Tibial nerve (tissue), 4 donors: ENCODE results near the gene EYS. TPM values are rescaled to one million over a fixed set of nuclear protein-coding genes. Genes with fewer than 3 reads are reported as not detected.

Source experiments
- DNase-seq, 2 donors: peaks; one replicate each; pipeline ENCODE4 v3.0.0-alpha.2; 2019; ENCODE audit warnings: low spot score in 2 of 2
- H3K27ac ChIP-seq, 4 donors: fragments of 200-600 bp; sonication (generic) in 3 of 4; one replicate each; pipeline ENCODE4 v1.5.1; 2017 to 2019; ENCODE audit warnings: mild to moderate bottlenecking in 1 of 4
- H3K27me3 ChIP-seq, 2 donors: fragments of 200-600 bp; sonication (generic) in 1 of 2; one replicate each; pipeline versions ENCODE4 v1.5.1 to v1.6.0; 2017 to 2019
- H3K36me3 ChIP-seq, 3 donors: fragments of 200-600 bp; sonication (generic); one replicate each; pipeline ENCODE4 v1.5.1; 2018 to 2019
- H3K4me1 ChIP-seq, 4 donors: fragments of 200-600 bp; sonication (generic) in 3 of 4; one replicate each; pipeline ENCODE4 v1.5.1; 2017 to 2019
- H3K4me3 ChIP-seq, 4 donors: fragments of 200-600 bp; sonication (generic) in 3 of 4; one replicate each; pipeline ENCODE4 v1.5.1; 2017 to 2019; ENCODE audit warnings: mild to moderate bottlenecking in 1 of 4, moderate library complexity in 1 of 4
- H3K9me3 ChIP-seq, 4 donors: fragments of 200-600 bp; sonication (generic) in 3 of 4; one replicate each; pipeline ENCODE4 v1.5.1; 2017 to 2019
- EP300 ChIP-seq, 2 donors: sonication (generic); formaldehyde crosslinking; IDR thresholded peaks; one replicate each; pipeline ENCODE4 v1.6.1; 2017; ENCODE audit warnings: antibody characterized with exemption in 2 of 2, mild to moderate bottlenecking in 1 of 2
- POLR2A ChIP-seq, 2 donors: fragments of 450-650 bp; IDR thresholded peaks; one replicate each; pipeline ENCODE4 v1.6.1; 2017; ENCODE audit warnings: antibody characterized with exemption in 2 of 2, mild to moderate bottlenecking in 2 of 2, moderate library complexity in 2 of 2
- WGBS, 2 donors: methylation state at CpG; one replicate each; pipeline ENCODE4 v1.1.5; 2018; 5-methylcytosine and 5-hydroxymethylcytosine counted together
- total RNA-seq, 4 donors: library from RNA; depleted of rRNA; stranded (reverse); fragments of >200 nt; gene quantifications; one replicate each; pipeline ENCODE4 v1.1.0, GENCODE V29; 2016
- TF ChIP-seq, protein P1 (sequence below), 5 experiments: fragments of 200-600 bp in 3 of 5; fragments of 450-650 bp in 2 of 5; sonication (generic) in 3 of 5; IDR thresholded peaks; one replicate each; pipeline ENCODE4 v1.5.1; 2016 to 2019; ENCODE audit warnings: antibody characterized with exemption in 5 of 5, mild to moderate bottlenecking in 3 of 5, moderate library complexity in 2 of 5

The EYS gene
- total RNA-seq, result 1 to 10 TPM in 1 of 4 donors, under 1 TPM in 2, not detected in 1; under 0.01 to 4.5 (median 0.39) TPM

- Histone ChIP-seq H3K27ac (no peak within 1 kb of the TSS), H3K36me3 (no peaks in the 10 kb centered on the region), H3K9me3 (no peaks in the 10 kb centered on the region), H3K4me3 (no peak within 1 kb of the TSS), H3K4me1 (no peaks in the 10 kb centered on the region), H3K27me3 (no peaks in the 10 kb centered on the region)
- DNase-seq, result no peak
- WGBS, 2 donors, result 76 to 78% methylated on average over 4 of the region's 4 CpGs
- TF ChIP-seq EP300 (IDR thresholded peaks at IDR 0.05) (no peak), POLR2A (IDR thresholded peaks at IDR 0.05) (no peak)
- TF ChIP-seq, protein P1, sequence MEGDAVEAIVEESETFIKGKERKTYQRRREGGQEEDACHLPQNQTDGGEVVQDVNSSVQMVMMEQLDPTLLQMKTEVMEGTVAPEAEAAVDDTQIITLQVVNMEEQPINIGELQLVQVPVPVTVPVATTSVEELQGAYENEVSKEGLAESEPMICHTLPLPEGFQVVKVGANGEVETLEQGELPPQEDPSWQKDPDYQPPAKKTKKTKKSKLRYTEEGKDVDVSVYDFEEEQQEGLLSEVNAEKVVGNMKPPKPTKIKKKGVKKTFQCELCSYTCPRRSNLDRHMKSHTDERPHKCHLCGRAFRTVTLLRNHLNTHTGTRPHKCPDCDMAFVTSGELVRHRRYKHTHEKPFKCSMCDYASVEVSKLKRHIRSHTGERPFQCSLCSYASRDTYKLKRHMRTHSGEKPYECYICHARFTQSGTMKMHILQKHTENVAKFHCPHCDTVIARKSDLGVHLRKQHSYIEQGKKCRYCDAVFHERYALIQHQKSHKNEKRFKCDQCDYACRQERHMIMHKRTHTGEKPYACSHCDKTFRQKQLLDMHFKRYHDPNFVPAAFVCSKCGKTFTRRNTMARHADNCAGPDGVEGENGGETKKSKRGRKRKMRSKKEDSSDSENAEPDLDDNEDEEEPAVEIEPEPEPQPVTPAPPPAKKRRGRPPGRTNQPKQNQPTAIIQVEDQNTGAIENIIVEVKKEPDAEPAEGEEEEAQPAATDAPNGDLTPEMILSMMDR (IDR thresholded peaks at IDR 0.05), result no peak
Measured at GRCh38 chr6:65707126-65707826, at the start of gene EYS. Gene EYS, minus strand, starts transcription at chr6:65707226. Its CDS starts 211,816 bp downstream, at chr6:65495410.

DNA sequence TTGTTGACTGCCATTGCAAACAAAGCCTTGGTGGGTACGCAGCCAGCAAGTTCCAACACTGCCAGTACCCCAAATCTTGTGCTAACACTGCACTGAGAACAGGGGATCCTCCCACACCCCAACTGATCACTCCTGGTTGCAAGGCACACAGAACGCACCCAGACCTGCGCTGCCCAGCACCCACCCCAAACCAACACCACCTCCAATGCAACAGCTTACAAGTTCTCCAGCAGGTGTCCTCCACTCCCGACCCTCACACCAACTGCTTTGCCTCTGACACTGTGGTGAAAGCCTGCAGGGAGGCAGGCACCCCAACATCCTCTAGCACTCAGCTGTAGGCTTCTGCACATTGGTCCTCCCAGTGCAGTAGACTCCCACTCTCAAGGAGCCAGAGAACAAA lies 39.3 kb upstream of the EYS start:
- WGBS, 2 donors, result 83 to 89% methylated on average over 4 of the region's 4 CpGs
- TF ChIP-seq, protein P1 (IDR thresholded peaks at IDR 0.05), result no peak
- TF ChIP-seq POLR2A (IDR thresholded peaks at IDR 0.05) (no peak), EP300 (IDR thresholded peaks at IDR 0.05) (no peak)
- DNase-seq, result no peak

GRCh38 chr6:65745614-65746013 lies 38.6 kb upstream of the EYS start:
- H3K9me3 ChIP-seq, result no peaks in the 10 kb centered on the region
- TF ChIP-seq POLR2A (IDR thresholded peaks at IDR 0.05) (no peak), EP300 (IDR thresholded peaks at IDR 0.05) (no peak)
- TF ChIP-seq, protein P1 (IDR thresholded peaks at IDR 0.05), result no peak
- no peak for DNase-seq
- 92 to 100% methylated on average over 2 of the region's 2 CpGs for WGBS, 2 donors
- H3K4me3 ChIP-seq, result no peak overlapping the region
- H3K27me3 ChIP-seq, result no peaks in the 10 kb centered on the region
- H3K36me3 ChIP-seq, result no peaks in the 10 kb centered on the region
- H3K4me1 ChIP-seq, result no peaks in the 10 kb centered on the region
- H3K27ac ChIP-seq, result no peak overlapping the region

More for the DNA sequence above, 39.3 kb upstream of the EYS start:
- H3K27ac ChIP-seq, result no peak overlapping the region
- H3K4me3 ChIP-seq, result no peak overlapping the region
- H3K36me3 ChIP-seq, result no peaks in the 10 kb centered on the region
- no peaks in the 10 kb centered on the region for H3K4me1 ChIP-seq
- H3K27me3 ChIP-seq, result no peaks in the 10 kb centered on the region
- peaks cover 0 to 3% (median 0%) of the 10 kb centered on the region in 4 donors for H3K9me3 ChIP-seq

DNA sequence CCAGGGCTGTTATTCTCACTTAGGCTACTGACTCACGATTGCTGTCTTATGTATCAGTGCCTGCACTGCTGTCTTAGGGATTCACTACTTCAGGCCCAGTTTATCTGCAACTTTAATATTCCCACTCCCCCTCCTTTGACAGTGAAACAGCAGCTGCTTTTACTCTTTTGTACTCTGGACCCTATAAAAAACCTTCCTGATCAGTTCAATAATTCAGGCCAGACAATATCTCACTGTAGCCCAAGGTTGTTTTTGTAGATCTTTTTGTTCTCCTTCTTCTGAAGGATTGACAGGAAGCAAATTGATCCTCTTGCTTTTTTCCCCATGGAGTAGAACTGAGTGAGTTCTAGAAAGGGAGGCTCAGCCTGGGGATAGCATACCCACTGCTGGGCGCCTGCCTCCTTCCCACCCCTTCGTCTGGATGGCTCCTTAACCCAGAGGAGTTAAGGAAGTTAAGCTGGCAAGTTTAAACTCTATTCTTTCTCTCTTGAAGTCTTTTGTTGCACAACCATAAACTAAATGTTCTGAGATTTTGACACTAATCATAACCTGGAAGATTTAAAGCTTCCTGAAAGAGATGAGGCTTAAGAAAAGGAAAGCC lies 22.0 kb upstream of the EYS start:
- H3K27me3 ChIP-seq, result no peaks in the 10 kb centered on the region
- H3K36me3 ChIP-seq, result no peaks in the 10 kb centered on the region
- no peaks in the 10 kb centered on the region for H3K4me1 ChIP-seq
- no peak overlapping the region for H3K27ac ChIP-seq
- WGBS, 2 donors, result 43 to 65% methylated on average over 3 of the region's 3 CpGs
- H3K9me3 ChIP-seq, result no peaks in the 10 kb centered on the region
- no peak overlapping the region for H3K4me3 ChIP-seq
- TF ChIP-seq POLR2A (IDR thresholded peaks at IDR 0.05) (no peak), EP300 (IDR thresholded peaks at IDR 0.05) (no peak)
- TF ChIP-seq, protein P1 (IDR thresholded peaks at IDR 0.05), result no peak
- DNase-seq, result no peak

DNA sequence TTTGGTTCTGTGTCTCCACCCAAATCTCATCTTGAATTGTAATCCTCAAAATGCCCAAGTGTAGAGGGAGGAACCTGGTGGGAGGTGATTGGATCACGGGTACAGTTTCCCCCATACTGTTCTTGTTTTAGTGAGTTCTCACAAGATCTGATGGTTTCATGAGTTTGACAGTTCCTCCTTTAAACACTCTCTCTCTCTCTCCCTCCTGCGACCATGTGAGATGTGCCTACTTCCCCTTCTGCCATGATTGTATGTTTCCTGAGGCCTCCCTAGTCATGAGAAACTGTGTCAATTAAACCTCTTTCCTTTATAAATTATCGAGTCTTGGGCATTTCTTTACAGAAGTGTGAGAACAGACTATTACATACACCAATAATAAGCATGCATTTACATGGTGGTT lies 12.1 kb upstream of the EYS start:
- no peak for DNase-seq
- TF ChIP-seq, protein P1 (IDR thresholded peaks at IDR 0.05), result no peak
- no peak for TF ChIP-seq EP300 (IDR thresholded peaks at IDR 0.05)
- TF ChIP-seq POLR2A (IDR thresholded peaks at IDR 0.05), result no peak
- no peaks in the 10 kb centered on the region for H3K27me3 ChIP-seq
- no peaks in the 10 kb centered on the region for H3K4me1 ChIP-seq
- no peaks in the 10 kb centered on the region for H3K36me3 ChIP-seq
- H3K27ac ChIP-seq, result no peak overlapping the region
- H3K9me3 ChIP-seq, result no peaks in the 10 kb centered on the region
- H3K4me3 ChIP-seq, result no peak overlapping the region
- WGBS, 2 donors, result 72 to 81% methylated on average over 3 of the region's 3 CpGs
